DOHH2 (cell line): ENCODE results near the gene LRRC73.

Experiments used
- H3F3A ChIP-seq: fragments of 200-600 bp; sonication (generic), shearing (Covaris generic); 2 replicates; pipeline ENCODE4 v1.6.0; 2016; ENCODE audit warnings: antibody characterized with exemption, mild to moderate bottlenecking; ENCODE audit not compliant: control insufficient read depth, insufficient read depth
- H3K27ac ChIP-seq: fragments of 200-600 bp; sonication (generic); 2 replicates; pipeline ENCODE4 v1.5.1; 2014; ENCODE audit warnings: low read depth, mild to moderate bottlenecking, low read length, moderate library complexity
- H3K27me3 ChIP-seq: fragments of 200-600 bp; sonication (generic); 2 replicates; pipeline ENCODE4 v1.6.1; 2014; ENCODE audit warnings: mild to moderate bottlenecking, low read length, mixed read lengths; ENCODE audit not compliant: control insufficient read depth
- H3K36me3 ChIP-seq: fragments of 200-600 bp; sonication (generic); 2 replicates; pipeline ENCODE4 v1.6.1; 2014; ENCODE audit warnings: mild to moderate bottlenecking, low read length, moderate library complexity, mixed read lengths; ENCODE audit not compliant: control insufficient read depth
- H3K4me1 ChIP-seq: fragments of 200-600 bp; sonication (generic); 2 replicates; pipeline ENCODE4 v1.6.1; 2014; ENCODE audit warnings: mild to moderate bottlenecking, low read length, mixed read lengths; ENCODE audit not compliant: control insufficient read depth
- H3K4me2 ChIP-seq: fragments of 200-600 bp; sonication (generic); 2 replicates; pipeline ENCODE4 v1.6.0; 2014; ENCODE audit warnings: mild to moderate bottlenecking, low read length, moderate library complexity
- H3K4me3 ChIP-seq: fragments of 200-600 bp; sonication (generic); 2 replicates; pipeline ENCODE4 v1.5.1; 2014; ENCODE audit warnings: mild to moderate bottlenecking, low read length, mixed read lengths
- H3K79me2 ChIP-seq: fragments of 200-600 bp; sonication (generic); 2 replicates; pipeline ENCODE4 v1.6.1; 2014; ENCODE audit warnings: mild to moderate bottlenecking, low read length, mixed read lengths; ENCODE audit not compliant: control insufficient read depth
- H3K9me2 ChIP-seq: fragments of 200-600 bp; sonication (generic); replicated peaks from 2 replicates; pipeline ENCODE4 v1.6.1; 2014; ENCODE audit warnings: mild to moderate bottlenecking, low read length, mixed read lengths; ENCODE audit not compliant: control insufficient read depth
- H3K9me3 ChIP-seq: fragments of 200-600 bp; sonication (generic); 2 replicates; pipeline ENCODE4 v1.6.1; 2014; ENCODE audit warnings: antibody characterized with exemption, low read length, mixed read lengths; ENCODE audit not compliant: control insufficient read depth, insufficient read depth
- H4K20me1 ChIP-seq: fragments of 200-600 bp; sonication (generic); 2 replicates; pipeline ENCODE4 v1.6.0; 2014; ENCODE audit warnings: low read depth, mild to moderate bottlenecking, antibody characterized with exemption, low read length, moderate library complexity; ENCODE audit not compliant: control insufficient read depth, insufficient read depth
- CTCF ChIP-seq: fragments of 200-600 bp; sonication (generic); IDR thresholded peaks from one replicate; pipeline ENCODE4 v1.5.1; 2014; ENCODE audit warnings: antibody characterized with exemption, mild to moderate bottlenecking, low read depth, low read length; ENCODE audit not compliant: poor library complexity, severe bottlenecking
- EZH2phosphoT487 ChIP-seq: fragments of 200-600 bp; sonication (generic); IDR thresholded peaks from 2 replicates; pipeline ENCODE4 v1.6.1; 2017; ENCODE audit warnings: borderline replicate concordance, mild to moderate bottlenecking, antibody characterized with exemption, low read length, moderate library complexity, mixed read lengths

Gene LRRC73

GRCh38 chr6:43494321-43494720 is 15.8 kb downstream of the LRRC73 start:
- Histone ChIP-seq H3K4me3 (no peak overlapping the region), H4K20me1 (no peaks in the 10 kb centered on the region), H3K27me3 (no peaks in the 10 kb centered on the region), H3K36me3 (peaks cover 18% of the 10 kb centered on the region), H3K9me3 (no peaks in the 10 kb centered on the region), H3F3A (no peaks in the 10 kb centered on the region), H3K79me2 (peaks cover 9% of the 10 kb centered on the region), H3K9me2 (no peaks in the 10 kb centered on the region), H3K27ac (no peak overlapping the region), H3K4me2 (no peak overlapping the region), H3K4me1 (no peaks in the 10 kb centered on the region)
- TF ChIP-seq CTCF (no peak), EZH2phosphoT487 (no peak)

GRCh38 chr6:43493833-43494232 is 16.3 kb downstream of the LRRC73 start:
- no peak overlapping the region for H3K4me2 ChIP-seq
- H3K9me2 ChIP-seq, result no peaks in the 10 kb centered on the region
- no peaks in the 10 kb centered on the region for H3K4me1 ChIP-seq
- H3K27me3 ChIP-seq, result no peaks in the 10 kb centered on the region
- no peak overlapping the region for H3K27ac ChIP-seq
- H3F3A ChIP-seq, result no peaks in the 10 kb centered on the region
- H3K36me3 ChIP-seq, result peaks cover 13% of the 10 kb centered on the region
- H4K20me1 ChIP-seq, result no peaks in the 10 kb centered on the region
- peaks cover 9% of the 10 kb centered on the region for H3K79me2 ChIP-seq
- no peak overlapping the region for H3K4me3 ChIP-seq
- H3K9me3 ChIP-seq, result no peaks in the 10 kb centered on the region
- no peak for TF ChIP-seq EZH2phosphoT487
- TF ChIP-seq CTCF, result no peak

GRCh38 chr6:43493230-43493629 is 16.9 kb downstream of the LRRC73 start:
- H3K79me2 ChIP-seq, result peaks cover 9% of the 10 kb centered on the region
- no peak overlapping the region for H3K27ac ChIP-seq
- TF ChIP-seq EZH2phosphoT487, result no peak
- TF ChIP-seq CTCF, result no peak
- no peaks in the 10 kb centered on the region for H3K27me3 ChIP-seq
- no peaks in the 10 kb centered on the region for H4K20me1 ChIP-seq
- H3K36me3 ChIP-seq, result peaks cover 10% of the 10 kb centered on the region; the same call in 1 of the 2 replicates
- H3K9me3 ChIP-seq, result no peaks in the 10 kb centered on the region
- no peaks in the 10 kb centered on the region for H3F3A ChIP-seq
- H3K9me2 ChIP-seq, result no peaks in the 10 kb centered on the region
- H3K4me1 ChIP-seq, result no peaks in the 10 kb centered on the region
- no peak overlapping the region for H3K4me2 ChIP-seq
- no peak overlapping the region for H3K4me3 ChIP-seq
